K562 (cell line): ENCODE measurements around the gene LAPTM5.

ENCODE experiments used
- CHCHD3 ChIP-seq: fragments of 250-450 bp; sonication (Bioruptor Pico); IDR thresholded peaks from 2 replicates; pipeline ENCODE4 v2.1.2; 2022; ENCODE audit warnings: mild to moderate bottlenecking
- FOXM1 ChIP-seq, 2 experiments: fragments of 450-650 bp in 1 of 2; sonication (generic) in 1 of 2; formaldehyde crosslinking in 1 of 2; IDR thresholded peaks; 2 replicates each; pipeline versions ENCODE4 v1.6.1 to v1.9.0; 2017 to 2022; ENCODE audit warnings: low read depth in 2 of 2, mild to moderate bottlenecking in 2 of 2, missing genetic modification reagents in 1 of 2, moderate library complexity in 1 of 2
- GATAD2A ChIP-seq: fragments of 450-650 bp; IDR thresholded peaks from 2 replicates; pipeline ENCODE4 v1.6.1; 2017
- MXI1 ChIP-seq: IDR thresholded peaks from 2 replicates; pipeline ENCODE4 v1.6.1; 2011; ENCODE audit warnings: low read depth, mild to moderate bottlenecking, improper control_type of control experiment, low read length
- NFE2 ChIP-seq: IDR thresholded peaks from 2 replicates; pipeline ENCODE4 v1.6.1; 2014; ENCODE audit warnings: antibody characterized with exemption, low read depth
- POLR2A ChIP-seq: fragments of 450-650 bp; conservative IDR thresholded peaks from 2 replicates; pipeline ENCODE4 v1.6.1; 2016
- ZNF133 ChIP-seq: fragments of 250-450 bp; sonication (Bioruptor Pico); IDR thresholded peaks from 2 replicates; pipeline ENCODE4 v1.4.0; 2020; ENCODE audit warnings: mild to moderate bottlenecking
- TF ChIP-seq, protein P1 (sequence below): sonication (generic); formaldehyde crosslinking; IDR thresholded peaks from 2 replicates; pipeline ENCODE4 v1.8.0; 2022; ENCODE audit warnings: mild to moderate bottlenecking, missing genetic modification reagents
- TF ChIP-seq, protein P2 (sequence below), 3 experiments: IDR thresholded peaks in 2 of 3; conservative IDR thresholded peaks in 1 of 3; 2 replicates each; pipeline ENCODE4 v1.5.1; 2011 to 2012; ENCODE audit warnings: low read length in 3 of 3, mild to moderate bottlenecking in 3 of 3, control low read depth in 2 of 3, improper control_type of control experiment in 1 of 3, inconsistent platforms in 1 of 3, low read depth in 1 of 3, mixed read lengths in 1 of 3, moderate library complexity in 1 of 3; ENCODE audit not compliant: insufficient read depth in 2 of 3

DNA sequence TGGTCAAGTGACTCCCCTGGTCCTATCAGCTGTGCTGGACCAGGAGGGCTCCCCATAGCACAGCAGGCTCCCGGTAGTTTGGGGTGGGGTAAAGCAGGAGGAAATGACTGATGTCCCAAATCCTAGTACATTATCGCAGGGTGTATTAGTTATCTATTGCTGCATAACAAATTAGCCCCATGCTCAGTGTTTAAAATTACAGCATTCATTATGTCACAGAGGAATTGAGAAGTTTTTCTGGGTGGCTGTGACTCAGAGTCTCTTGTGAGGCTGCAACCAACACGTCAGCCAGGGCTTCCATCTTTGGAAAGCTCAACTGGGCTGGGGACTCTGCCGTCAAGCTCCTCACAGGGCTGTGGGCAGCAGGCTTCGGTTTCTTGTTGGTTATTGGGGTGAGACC is 34.3 kb upstream of the LAPTM5 start:
- TF ChIP-seq NFE2 = no peak
- TF ChIP-seq, protein P1, sequence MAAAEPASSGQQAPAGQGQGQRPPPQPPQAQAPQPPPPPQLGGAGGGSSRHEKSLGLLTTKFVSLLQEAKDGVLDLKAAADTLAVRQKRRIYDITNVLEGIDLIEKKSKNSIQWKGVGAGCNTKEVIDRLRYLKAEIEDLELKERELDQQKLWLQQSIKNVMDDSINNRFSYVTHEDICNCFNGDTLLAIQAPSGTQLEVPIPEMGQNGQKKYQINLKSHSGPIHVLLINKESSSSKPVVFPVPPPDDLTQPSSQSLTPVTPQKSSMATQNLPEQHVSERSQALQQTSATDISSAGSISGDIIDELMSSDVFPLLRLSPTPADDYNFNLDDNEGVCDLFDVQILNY (CRISPR knock-in tag) = no peak
- TF ChIP-seq MXI1 = no peak
- TF ChIP-seq POLR2A = no peak
- no peak for TF ChIP-seq CHCHD3 (CRISPR knock-in tag)
- TF ChIP-seq, protein P2, sequence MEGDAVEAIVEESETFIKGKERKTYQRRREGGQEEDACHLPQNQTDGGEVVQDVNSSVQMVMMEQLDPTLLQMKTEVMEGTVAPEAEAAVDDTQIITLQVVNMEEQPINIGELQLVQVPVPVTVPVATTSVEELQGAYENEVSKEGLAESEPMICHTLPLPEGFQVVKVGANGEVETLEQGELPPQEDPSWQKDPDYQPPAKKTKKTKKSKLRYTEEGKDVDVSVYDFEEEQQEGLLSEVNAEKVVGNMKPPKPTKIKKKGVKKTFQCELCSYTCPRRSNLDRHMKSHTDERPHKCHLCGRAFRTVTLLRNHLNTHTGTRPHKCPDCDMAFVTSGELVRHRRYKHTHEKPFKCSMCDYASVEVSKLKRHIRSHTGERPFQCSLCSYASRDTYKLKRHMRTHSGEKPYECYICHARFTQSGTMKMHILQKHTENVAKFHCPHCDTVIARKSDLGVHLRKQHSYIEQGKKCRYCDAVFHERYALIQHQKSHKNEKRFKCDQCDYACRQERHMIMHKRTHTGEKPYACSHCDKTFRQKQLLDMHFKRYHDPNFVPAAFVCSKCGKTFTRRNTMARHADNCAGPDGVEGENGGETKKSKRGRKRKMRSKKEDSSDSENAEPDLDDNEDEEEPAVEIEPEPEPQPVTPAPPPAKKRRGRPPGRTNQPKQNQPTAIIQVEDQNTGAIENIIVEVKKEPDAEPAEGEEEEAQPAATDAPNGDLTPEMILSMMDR (IDR thresholded peaks at IDR 0.05 in 2 of 3, conservative IDR thresholded peaks at IDR 0.05 in 1 of 3; ENCODE audit: insufficient read depth in 2 of 3, low read depth in 1 of 3, low read length in 3 of 3) = no peak
- TF ChIP-seq ZNF133 (CRISPR knock-in tag) = no peak
- no peak for TF ChIP-seq FOXM1 (IDR thresholded peaks at IDR 0.05; ENCODE audit: low read depth)
- TF ChIP-seq FOXM1 (CRISPR knock-in tag; IDR thresholded peaks at IDR 0.05; ENCODE audit: low read depth) = no peak
- TF ChIP-seq GATAD2A = no peak
